ENCODE data around the gene CPLX1. TPM values are rescaled to one million over a fixed set of nuclear protein-coding genes. Genes with fewer than 3 reads are reported as not detected.
A peak's percentile ranks its signal among the peaks of the same experiment; 100 is the strongest.

The CPLX1 gene
- total RNA-seq, 1 donor from 2014 or later = 0.46 TPM

DNA sequence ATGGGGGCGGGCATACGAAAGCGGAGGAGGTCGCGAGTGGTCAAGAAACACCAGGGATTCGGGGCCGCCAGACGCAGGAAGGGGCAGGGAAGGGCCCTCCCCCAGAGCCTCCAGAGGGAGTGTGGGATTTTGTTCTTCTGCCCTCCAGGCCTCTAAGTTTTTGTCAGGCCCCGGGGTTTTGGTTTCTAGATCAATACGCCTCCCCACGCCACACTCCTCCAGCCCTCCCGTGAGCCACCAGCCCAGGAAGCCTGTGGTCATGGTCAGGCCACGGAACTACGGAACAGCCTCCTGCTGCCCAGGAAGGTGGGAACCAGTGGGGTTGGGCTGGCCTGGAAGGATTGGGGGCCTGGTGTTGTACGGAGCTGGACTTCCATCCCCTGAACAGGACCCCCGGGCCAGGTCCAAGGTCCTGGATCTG, 38.4 kb downstream of the CPLX1 start:
- H3K36me3 Mint-ChIP-seq (ENCODE audit: low read depth, unreplicated experiment) = peaks cover 5% of the 10 kb centered on the region
- DNase-seq (ENCODE audit: low spot score) = no peak
- peaks cover 27% of the 10 kb centered on the region for H3K27me3 Mint-ChIP-seq (ENCODE audit: unreplicated experiment)
- no peaks in the 10 kb centered on the region for H3K9me3 Mint-ChIP-seq (ENCODE audit: unreplicated experiment)
- peak overlapping the region; percentile 59 for H3K27ac Mint-ChIP-seq (ENCODE audit: unreplicated experiment)
- H3K4me1 Mint-ChIP-seq (ENCODE audit: unreplicated experiment) = peaks cover 5% of the 10 kb centered on the region
- H3K4me3 Mint-ChIP-seq (ENCODE audit: unreplicated experiment) = peak overlapping the region; percentile 80
- no peak for TF ChIP-seq CTCF (IDR thresholded peaks at IDR 0.05; ENCODE audit: unreplicated experiment)

- no peak overlapping the region for H3K4me3 Mint-ChIP-seq (ENCODE audit: unreplicated experiment)
- TF ChIP-seq CTCF (IDR thresholded peaks at IDR 0.05; ENCODE audit: unreplicated experiment) = no peak
- H3K9me3 Mint-ChIP-seq (ENCODE audit: unreplicated experiment) = no peaks in the 10 kb centered on the region
- peaks cover 5% of the 10 kb centered on the region for H3K36me3 Mint-ChIP-seq (ENCODE audit: low read depth, unreplicated experiment)
- peaks cover 30% of the 10 kb centered on the region for H3K27me3 Mint-ChIP-seq (ENCODE audit: unreplicated experiment)
- DNase-seq (ENCODE audit: low spot score) = no peak
- peaks cover 9% of the 10 kb centered on the region for H3K4me1 Mint-ChIP-seq (ENCODE audit: unreplicated experiment)
- no peak overlapping the region for H3K27ac Mint-ChIP-seq (ENCODE audit: unreplicated experiment)
Observed at GRCh38 chr4:786861-787300, 39.0 kb downstream of the CPLX1 start.

- peaks cover 9% of the 10 kb centered on the region for H3K4me1 Mint-ChIP-seq (ENCODE audit: unreplicated experiment)
- H3K9me3 Mint-ChIP-seq (ENCODE audit: unreplicated experiment) = no peaks in the 10 kb centered on the region
- no peak for DNase-seq (ENCODE audit: low spot score)
- no peak overlapping the region for H3K27ac Mint-ChIP-seq (ENCODE audit: unreplicated experiment)
- peaks cover 5% of the 10 kb centered on the region for H3K36me3 Mint-ChIP-seq (ENCODE audit: low read depth, unreplicated experiment)
- no peak overlapping the region for H3K4me3 Mint-ChIP-seq (ENCODE audit: unreplicated experiment)
- no peak for TF ChIP-seq CTCF (IDR thresholded peaks at IDR 0.05; ENCODE audit: unreplicated experiment)
- H3K27me3 Mint-ChIP-seq (ENCODE audit: unreplicated experiment) = peaks cover 34% of the 10 kb centered on the region
Observed at GRCh38 chr4:786074-786741, 39.7 kb downstream of the CPLX1 start.

- H3K9me3 Mint-ChIP-seq (ENCODE audit: unreplicated experiment) = no peaks in the 10 kb centered on the region
- H3K4me1 Mint-ChIP-seq (ENCODE audit: unreplicated experiment) = peaks cover 12% of the 10 kb centered on the region
- H3K27ac Mint-ChIP-seq (ENCODE audit: unreplicated experiment) = no peak overlapping the region
- H3K4me3 Mint-ChIP-seq (ENCODE audit: unreplicated experiment) = peak overlapping the region; percentile 69
- H3K27me3 Mint-ChIP-seq (ENCODE audit: unreplicated experiment) = peaks cover 34% of the 10 kb centered on the region
- peaks cover 5% of the 10 kb centered on the region for H3K36me3 Mint-ChIP-seq (ENCODE audit: low read depth, unreplicated experiment)
- no peak for TF ChIP-seq CTCF (IDR thresholded peaks at IDR 0.05; ENCODE audit: unreplicated experiment)
- no peak for DNase-seq (ENCODE audit: low spot score)
Observed at GRCh38 chr4:785332-786073, 40.4 kb downstream of the CPLX1 start.

Measured in endothelial cell (in vitro differentiated cells).